H9 (cell line): Measurements from ENCODE around the gene PDZD8. TPM values are rescaled to one million over a fixed set of nuclear protein-coding genes. Genes with fewer than 3 reads are reported as not detected.
"Not testable (repeated sequence)": the region's sequence is repeated elsewhere in the genome, so short reads cannot be mapped to it uniquely, and the experiment has no call there.

Experiments used
- DNase-seq: peaks from one replicate; pipeline ENCODE4 v3.0.0-alpha.2; 2017
- H2AFZ ChIP-seq: one replicate; pipeline ENCODE4 v1.6.1; 2013; ENCODE audit warnings: mild to moderate bottlenecking, low read length, control low read depth, moderate library complexity
- H2AK5ac ChIP-seq: 2 replicates; pipeline ENCODE4 v1.6.1; 2013; ENCODE audit warnings: low read length, control low read depth, mixed read lengths; ENCODE audit not compliant: insufficient read length
- H2BK120ac ChIP-seq: one replicate; pipeline ENCODE4 v1.6.1; 2013; ENCODE audit warnings: low read depth, mild to moderate bottlenecking, low read length, control low read depth, inconsistent platforms; ENCODE audit not compliant: poor library complexity, severe bottlenecking
- H2BK12ac ChIP-seq: 2 replicates; pipeline ENCODE4 v1.6.1; 2013; ENCODE audit warnings: low read length, control low read depth, mixed read lengths, low read depth; ENCODE audit not compliant: insufficient read length
- H2BK15ac ChIP-seq: 2 replicates; pipeline ENCODE4 v1.6.1; 2013; ENCODE audit warnings: low read depth, low read length, control low read depth
- H2BK20ac ChIP-seq: one replicate; pipeline ENCODE4 v1.6.1; 2013; ENCODE audit warnings: low read depth, mild to moderate bottlenecking, low read length, control low read depth, inconsistent platforms; ENCODE audit not compliant: poor library complexity, severe bottlenecking
- H2BK5ac ChIP-seq: 2 replicates; pipeline ENCODE4 v1.6.1; 2013; ENCODE audit warnings: low read length, control low read depth, mixed read lengths; ENCODE audit not compliant: insufficient read length
- H3K14ac ChIP-seq: 2 replicates; pipeline ENCODE4 v1.6.1; 2013; ENCODE audit warnings: low read length, control low read depth; ENCODE audit not compliant: insufficient read depth
- H3K18ac ChIP-seq: 2 replicates; pipeline ENCODE4 v1.6.1; 2013; ENCODE audit warnings: low read depth, mild to moderate bottlenecking, mixed read lengths, low read length, control low read depth; ENCODE audit not compliant: insufficient read length
- H3K23ac ChIP-seq: 2 replicates; pipeline ENCODE4 v1.6.1; 2013; ENCODE audit warnings: low read length, control low read depth, mixed read lengths, low read depth; ENCODE audit not compliant: insufficient read length
- H3K23me2 ChIP-seq: 2 replicates; pipeline ENCODE4 v1.6.1; 2013; ENCODE audit warnings: low read depth, mild to moderate bottlenecking, mixed read lengths, low read length, control low read depth; ENCODE audit not compliant: insufficient read length, poor library complexity, severe bottlenecking
- H3K27ac ChIP-seq: 2 replicates; pipeline ENCODE4 v1.5.1; 2013; ENCODE audit warnings: low read length, control low read depth, mixed read lengths, low read depth; ENCODE audit not compliant: insufficient read length
- H3K27me3 ChIP-seq: 2 replicates; pipeline ENCODE4 v1.6.1; 2013; ENCODE audit warnings: low read length, control low read depth, inconsistent platforms; ENCODE audit not compliant: insufficient read depth
- H3K4ac ChIP-seq: 2 replicates; pipeline ENCODE4 v1.6.1; 2013; ENCODE audit warnings: low read depth, mild to moderate bottlenecking, control low read depth, inconsistent platforms, low read length, moderate library complexity
- H3K4me1 ChIP-seq: 2 replicates; pipeline ENCODE4 v1.6.1; 2013; ENCODE audit warnings: low read length, control low read depth, inconsistent platforms; ENCODE audit not compliant: insufficient read depth
- H3K4me2 ChIP-seq: 2 replicates; pipeline ENCODE4 v1.6.1; 2013; ENCODE audit warnings: low read length, control low read depth, mixed read lengths; ENCODE audit not compliant: insufficient read length, insufficient read depth
- H3K56ac ChIP-seq: 2 replicates; pipeline ENCODE4 v1.6.1; 2013; ENCODE audit warnings: low read depth, mild to moderate bottlenecking, mixed read lengths, low read length, control low read depth; ENCODE audit not compliant: insufficient read length
- H3K79me1 ChIP-seq: 2 replicates; pipeline ENCODE4 v1.6.1; 2013; ENCODE audit warnings: low read depth, mild to moderate bottlenecking, moderate library complexity, low read length, control low read depth, inconsistent platforms; ENCODE audit not compliant: insufficient read depth, poor library complexity, severe bottlenecking
- H3K79me2 ChIP-seq: 2 replicates; pipeline ENCODE4 v1.6.1; 2013; ENCODE audit warnings: low read length, control low read depth, inconsistent platforms; ENCODE audit not compliant: insufficient read depth
- H3K9ac ChIP-seq: 2 replicates; pipeline ENCODE4 v1.6.1; 2013; ENCODE audit warnings: low read length, control low read depth, mixed read lengths; ENCODE audit not compliant: insufficient read length; ENCODE audit errors: extremely low read depth
- H3K9me3 ChIP-seq: one replicate; pipeline ENCODE4 v1.6.1; 2013; ENCODE audit warnings: low read depth, low read length, inconsistent platforms; ENCODE audit not compliant: control insufficient read depth
- H3T11ph ChIP-seq: one replicate; pipeline ENCODE4 v1.6.1; 2013; ENCODE audit warnings: mild to moderate bottlenecking, low read length, control low read depth, inconsistent platforms
- H4K20me1 ChIP-seq: one replicate; pipeline ENCODE4 v1.6.1; 2013; ENCODE audit not compliant: control insufficient read depth, insufficient read length, insufficient read depth
- H4K5ac ChIP-seq: 2 replicates; pipeline ENCODE4 v1.6.1; 2013; ENCODE audit warnings: low read depth, mild to moderate bottlenecking, mixed read lengths, low read length, control low read depth; ENCODE audit not compliant: insufficient read length
- H4K8ac ChIP-seq: replicated peaks from 2 replicates; pipeline ENCODE4 v1.6.1; 2013; ENCODE audit warnings: low read length, control low read depth, mixed read lengths, low read depth; ENCODE audit not compliant: insufficient read length
- H4K91ac ChIP-seq: 2 replicates; pipeline ENCODE4 v1.6.1; 2013; ENCODE audit warnings: low read depth, mild to moderate bottlenecking, moderate library complexity, mixed read lengths, low read length, control low read depth; ENCODE audit not compliant: insufficient read length
- H3K27ac Mint-ChIP-seq, 3 experiments: 2 replicates in 2 of 3; 3 replicates in 1 of 3; pipeline ENCODE4 v1.8.0; 2020 to 2021; ENCODE audit warnings: mixed read lengths in 3 of 3, mild to moderate bottlenecking in 1 of 3, moderate library complexity in 1 of 3
- H3K27me3 Mint-ChIP-seq: 2 replicates; pipeline ENCODE4 v1.8.0; 2021; ENCODE audit warnings: low read depth, mild to moderate bottlenecking, moderate library complexity, mixed read lengths
- H3K36me3 Mint-ChIP-seq, 3 experiments: 2 replicates in 2 of 3; 3 replicates in 1 of 3; pipeline ENCODE4 v1.8.0; 2020 to 2021; ENCODE audit warnings: low read depth in 3 of 3, mixed read lengths in 3 of 3; ENCODE audit not compliant: insufficient read depth in 1 of 3
- H3K4me1 Mint-ChIP-seq, 2 experiments: 2 replicates each; pipeline ENCODE4 v1.8.0; 2020; ENCODE audit warnings: mixed read lengths in 2 of 2
- H3K4me3 Mint-ChIP-seq, 2 experiments: 2 replicates in 1 of 2; 3 replicates in 1 of 2; pipeline ENCODE4 v1.8.0; 2020 to 2021; ENCODE audit warnings: mild to moderate bottlenecking in 2 of 2, mixed read lengths in 2 of 2, moderate library complexity in 1 of 2
- H3K9me3 Mint-ChIP-seq, 2 experiments: 2 replicates in 1 of 2; 3 replicates in 1 of 2; pipeline ENCODE4 v1.8.0; 2020; ENCODE audit warnings: mild to moderate bottlenecking in 2 of 2, mixed read lengths in 2 of 2, moderate library complexity in 1 of 2
- CTCF ChIP-seq: fragments of 200-600 bp; sonication (generic); conservative IDR thresholded peaks from 3 replicates; pipeline ENCODE4 v1.8.0; 2021; ENCODE audit warnings: antibody characterized with exemption, mild to moderate bottlenecking
- WGBS: extraction: QIAGEN DNeasy Blood & Tissue Kit; methylation state at CpG from one replicate; pipeline ENCODE4 v1.1.7; 2013; ENCODE audit warnings: missing lambda C conversion rate, low lambda C conversion rate, mixed read lengths; ENCODE audit not compliant: insufficient read length; ENCODE audit errors: extremely low coverage; 5-methylcytosine and 5-hydroxymethylcytosine counted together
- total RNA-seq: library from RNA; stranded (reverse); gene quantifications from 2 replicates; pipeline ENCODE4 v1.2.1, GENCODE V29; 2021

Gene PDZD8
- total RNA-seq, 1 experiment from 2014 or later: 38.2 TPM

- Histone ChIP-seq H4K20me1 (no peaks in the 10 kb centered on the region), H2AK5ac (no peak overlapping the region), H4K8ac (no peak overlapping the region), H3K56ac (no peak overlapping the region), H3K23ac (no peak overlapping the region), H3K9me3 (no peaks in the 10 kb centered on the region), H3K4me2 (no peak overlapping the region), H3K9ac (no peak overlapping the region), H4K5ac (no peak overlapping the region), H3K18ac (no peak overlapping the region), H2AFZ (no peak overlapping the region), H3K27ac (no peak overlapping the region), H2BK15ac (no peak overlapping the region), H2BK12ac (no peak overlapping the region), H3K27me3 (no peaks in the 10 kb centered on the region), H4K91ac (no peak overlapping the region), H3K4me1 (no peaks in the 10 kb centered on the region), H3K79me2 (no peaks in the 10 kb centered on the region), H3K14ac (no peak overlapping the region), H2BK20ac (no peak overlapping the region), H2BK5ac (no peak overlapping the region), H3K23me2 (no peaks in the 10 kb centered on the region), H3T11ph (no peak overlapping the region), H3K4ac (no peak overlapping the region), H2BK120ac (no peak overlapping the region), H3K79me1 (no peaks in the 10 kb centered on the region)
- Mint-ChIP-seq H3K9me3 (peaks cover 15 to 20% of the 10 kb centered on the region in 2 experiments), H3K27me3 (no peaks in the 10 kb centered on the region), H3K27ac (no peak overlapping the region), H3K4me1 (no peaks in the 10 kb centered on the region), H3K4me3 (no peak overlapping the region), H3K36me3 (peaks cover 31 to 39% (median 34%) of the 10 kb centered on the region in 3 experiments)
- DNase-seq: no peak
- TF ChIP-seq CTCF: no peak
These were observed 68.6 kb downstream of the PDZD8 start for GRCh38 chr10:117306674-117307073.

- not testable (repeated sequence) for H2BK12ac ChIP-seq, H3K27me3 ChIP-seq, H4K8ac ChIP-seq, H2AK5ac ChIP-seq, H2AFZ ChIP-seq, H3K4ac ChIP-seq, DNase-seq, H4K5ac ChIP-seq, H2BK120ac ChIP-seq, H3K27ac ChIP-seq, H3K9ac ChIP-seq, H3K27ac Mint-ChIP-seq, H4K91ac ChIP-seq, H3K79me1 ChIP-seq, H2BK20ac ChIP-seq, H3K18ac ChIP-seq, H3K23ac ChIP-seq, H2BK15ac ChIP-seq, H3K79me2 ChIP-seq, H3K4me3 Mint-ChIP-seq, H3K9me3 ChIP-seq, H2BK5ac ChIP-seq, H3K4me1 ChIP-seq, H4K20me1 ChIP-seq, H3K56ac ChIP-seq, H3K23me2 ChIP-seq, H3T11ph ChIP-seq, H3K4me1 Mint-ChIP-seq, H3K4me2 ChIP-seq, H3K14ac ChIP-seq, H3K27me3 Mint-ChIP-seq
- WGBS: no CpG with 5 or more reads among the region's 3 CpGs
- Mint-ChIP-seq H3K9me3 (peaks cover 17 to 20% of the 10 kb centered on the region in 2 experiments), H3K36me3 (peaks cover 31 to 41% (median 36%) of the 10 kb centered on the region in 3 experiments)
These were observed 71.8 kb downstream of the PDZD8 start for GRCh38 chr10:117303451-117303850.
